Left hindlimb (tissue), 1 donor: Measurements from ENCODE around the gene KRTAP9-7.

ENCODE experiments used
- DNase-seq: peaks from one replicate; pipeline ENCODE4 v3.0.0-alpha.2; 2018

The KRTAP9-7 gene

DNA sequence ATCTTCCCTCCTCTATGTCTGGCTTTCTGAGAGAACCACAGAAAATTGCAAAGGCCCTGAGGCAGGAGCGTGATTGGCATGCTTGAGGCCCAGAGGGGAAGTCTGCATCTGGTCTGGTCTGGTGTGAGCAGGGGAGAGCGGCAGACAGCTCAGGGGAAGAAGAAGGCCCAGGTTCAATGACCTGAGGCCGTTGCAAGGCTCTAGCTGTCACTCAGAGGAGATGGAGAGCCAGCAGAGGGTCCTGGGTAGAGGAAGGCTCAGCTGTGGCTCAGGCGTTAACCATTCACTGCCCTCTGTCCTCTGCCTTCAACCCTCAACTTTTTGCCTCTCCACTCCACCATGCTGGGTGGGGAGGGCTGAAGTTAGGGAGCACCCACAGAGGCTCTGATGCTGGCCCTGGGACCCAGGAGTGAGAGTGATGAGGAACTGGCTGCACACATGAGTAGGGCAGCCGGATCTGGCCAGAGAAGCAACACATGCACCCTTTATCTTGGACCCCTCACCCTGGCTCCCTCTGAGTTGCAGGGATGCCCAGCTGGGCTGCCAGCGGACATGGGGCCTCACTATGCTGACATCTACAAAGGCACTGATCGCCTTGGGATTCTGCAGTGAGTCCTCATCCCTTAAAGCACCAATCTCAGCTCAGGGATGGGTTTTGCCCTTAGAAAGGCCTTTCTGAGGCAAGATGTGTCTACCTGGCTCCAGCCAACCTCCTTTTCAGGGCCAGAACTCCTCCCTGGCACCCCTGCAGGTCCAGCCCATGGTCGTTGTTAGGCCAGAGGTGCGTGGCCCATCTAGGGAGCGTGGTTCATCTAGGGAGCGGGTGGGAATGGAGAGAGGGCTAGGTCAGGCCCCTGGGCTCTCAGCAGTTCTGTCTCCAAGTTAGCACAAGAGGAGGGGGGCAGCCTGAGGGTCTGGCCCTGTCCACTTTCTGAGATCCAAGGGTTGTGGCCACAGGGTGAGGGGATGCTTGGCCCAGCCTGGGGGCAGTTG, 47.7 kb downstream of the KRTAP9-7 start:
- no peak for DNase-seq

DNA sequence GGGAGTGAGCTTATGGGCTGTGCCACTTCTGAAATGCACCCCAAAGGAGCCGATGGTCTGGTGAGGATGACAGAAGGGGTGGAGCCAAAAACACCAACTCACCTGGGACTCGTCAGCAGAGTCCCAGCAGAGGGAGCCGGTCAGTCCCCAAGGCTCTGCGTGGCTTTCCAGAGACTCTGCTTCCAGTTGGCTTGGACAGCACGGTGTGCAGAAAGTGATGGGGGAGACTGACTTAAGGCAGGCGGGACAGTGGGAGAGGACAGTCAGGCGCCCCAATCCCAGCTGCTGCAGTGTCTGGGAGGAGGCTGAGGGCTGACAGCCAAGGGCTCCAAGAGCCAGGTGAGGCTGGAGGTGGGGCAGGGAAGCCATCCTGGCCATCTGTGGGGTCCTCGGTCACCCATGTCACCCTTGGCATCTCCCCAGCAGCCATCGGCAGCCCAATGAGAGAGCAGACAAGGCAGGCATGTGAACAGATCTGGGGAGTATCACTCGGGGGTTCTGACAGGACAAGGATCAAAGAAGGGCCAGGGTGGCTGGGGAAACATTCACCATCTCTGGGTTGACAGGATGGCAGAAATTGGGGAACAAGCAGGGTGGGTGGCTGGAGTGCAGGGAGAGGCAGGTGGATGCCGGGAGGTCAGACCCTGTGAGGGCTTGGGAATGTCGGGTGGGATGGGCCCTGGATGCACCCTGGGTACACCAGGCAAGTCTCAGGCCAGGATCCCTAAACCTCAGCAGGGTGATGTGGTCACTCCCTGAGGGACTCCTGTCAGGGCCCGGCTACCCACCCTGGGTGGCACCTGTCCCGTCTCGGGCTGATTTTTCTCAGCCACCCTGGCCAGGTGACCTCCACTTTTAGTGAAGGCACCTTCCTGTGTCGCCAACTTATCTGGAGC, 48.9 kb downstream of the KRTAP9-7 start:
- no peak for DNase-seq

GRCh38 chr17:41325126-41325525, 49.6 kb downstream of the KRTAP9-7 start:
- no peak for DNase-seq

DNA sequence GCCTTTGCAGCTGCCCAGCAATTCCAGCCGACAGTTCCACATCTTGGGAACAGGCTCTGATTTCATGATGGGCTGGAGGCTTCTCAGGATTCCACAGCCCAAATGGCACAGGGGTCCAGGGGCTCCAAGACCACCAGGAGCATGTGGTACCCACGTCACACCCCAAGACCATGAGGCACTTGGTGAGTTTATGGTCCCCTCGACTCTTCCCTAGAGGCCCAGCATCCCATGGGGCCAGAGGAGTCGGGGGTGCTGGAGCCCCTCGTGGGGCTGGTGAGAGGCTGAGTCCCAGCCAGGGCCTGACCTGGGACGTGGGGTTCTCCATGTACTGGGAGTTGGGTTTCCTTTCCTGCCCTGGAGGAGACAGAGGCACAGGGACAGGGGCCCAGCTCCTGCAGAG, 50.1 kb downstream of the KRTAP9-7 start:
- no peak for DNase-seq
